NCI-H2107 (cell line): ENCODE results near the gene PRPF40B.
"Not testable (repeated sequence)": the region's sequence is repeated elsewhere in the genome, so short reads cannot be mapped to it uniquely, and the experiment has no call there.

ENCODE experiments used
- DNase-seq: peaks from one replicate; lab custom pipeline; 2025; lab: John Stamatoyannopoulos, UW

PRPF40B gene

DNA sequence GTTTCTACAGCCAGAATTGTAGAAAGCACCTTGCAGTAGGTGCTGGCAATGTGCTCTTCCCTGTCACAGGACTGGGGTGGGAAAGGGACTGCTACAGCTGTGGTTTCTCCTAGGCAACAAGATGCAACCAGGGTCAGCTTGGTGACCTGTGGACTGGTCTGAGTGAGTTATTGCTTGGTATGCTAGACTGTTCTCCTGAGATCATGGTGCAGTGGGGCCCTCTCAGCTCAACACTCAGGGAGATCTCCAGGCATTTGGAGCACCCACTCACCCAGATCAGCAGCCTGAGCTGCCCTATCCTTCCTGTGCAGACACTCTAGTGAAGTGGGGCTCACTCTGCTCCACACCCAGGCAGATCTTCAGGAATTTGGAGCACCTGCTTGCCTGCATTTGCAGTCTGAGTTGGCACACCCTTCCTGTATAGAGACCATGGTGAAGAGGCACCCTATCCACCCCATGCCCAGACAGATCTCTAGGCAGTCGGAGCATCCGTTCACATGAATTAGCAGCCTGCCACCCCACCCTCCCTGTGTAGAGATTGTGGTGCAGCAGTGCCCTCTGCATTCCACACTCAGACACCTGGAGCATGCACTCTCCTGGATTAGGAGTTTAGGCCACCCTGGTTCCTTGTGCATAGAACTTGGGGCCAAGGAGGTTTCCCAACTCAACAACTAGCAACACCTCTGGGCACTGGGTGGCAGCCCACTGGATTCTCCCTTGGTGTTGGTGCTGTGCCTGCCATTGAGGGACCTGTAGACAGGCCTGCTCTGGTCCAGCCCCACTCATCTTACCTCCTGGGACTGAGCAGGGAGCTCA, 14.1 kb upstream of the PRPF40B start:
- DNase-seq = no peak

DNA sequence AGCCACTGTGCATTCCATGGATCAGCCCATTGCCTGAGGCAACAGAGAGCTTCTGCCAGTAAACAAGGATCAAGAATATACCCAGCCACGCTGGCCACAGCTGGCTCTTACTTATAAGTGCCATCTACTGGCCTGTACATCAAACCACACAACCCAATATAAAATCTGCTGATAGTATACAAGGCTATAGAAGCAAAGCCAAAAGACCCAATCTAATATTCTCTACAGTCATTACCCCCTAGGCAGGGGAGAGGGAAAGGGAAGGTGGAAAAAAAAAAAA, 13.5 kb upstream of the PRPF40B start:
- no peak for DNase-seq

DNA sequence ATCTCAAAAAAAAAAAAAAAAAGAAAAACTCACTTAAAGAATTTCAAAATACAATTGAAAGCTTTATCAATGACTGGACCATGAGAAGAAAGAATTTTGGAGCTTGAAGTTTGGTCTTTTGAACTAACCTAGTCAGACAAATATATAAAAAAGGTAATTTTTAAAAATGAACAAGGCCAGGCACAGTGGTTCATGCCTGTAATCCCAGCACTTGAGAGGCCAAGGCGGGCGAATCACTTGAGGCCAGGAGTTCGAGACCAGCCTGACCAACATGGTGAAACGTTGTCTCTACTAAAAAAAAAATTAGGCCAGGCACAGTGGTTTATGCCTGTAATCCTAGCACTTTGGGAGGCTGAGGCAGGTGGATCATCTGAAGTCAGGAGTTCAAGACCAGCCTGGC, 12.6 kb upstream of the PRPF40B start:
- DNase-seq = not testable (repeated sequence)

DNA sequence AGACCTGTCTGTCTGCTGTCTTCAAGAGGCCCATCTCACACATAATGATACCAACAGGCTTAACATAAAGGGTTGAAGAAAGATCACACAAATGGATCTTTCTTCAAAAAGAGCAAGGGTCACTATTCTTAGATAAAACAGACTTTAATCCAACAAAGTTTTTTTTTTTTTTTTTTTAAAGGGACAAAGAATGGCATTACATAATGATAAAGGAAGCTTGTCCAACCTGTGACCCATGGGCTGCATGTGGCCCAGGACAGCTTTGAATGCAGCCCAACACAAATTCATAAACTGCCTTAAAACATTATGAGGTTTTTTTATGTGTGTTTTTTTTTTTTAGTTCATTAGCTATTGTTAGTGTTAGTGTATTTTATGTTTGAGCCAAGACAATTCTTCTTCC, 11.2 kb upstream of the PRPF40B start:
- no peak for DNase-seq

GRCh38 chr12:49615725-49616124, 7.6 kb upstream of the PRPF40B start:
- no peak for DNase-seq

- DNase-seq = no peak
Observed at GRCh38 chr12:49616533-49617219, 6.7 kb upstream of the PRPF40B start.

GRCh38 chr12:49618576-49618975, 4.8 kb upstream of the PRPF40B start:
- no peak for DNase-seq

GRCh38 chr12:49619286-49619685, 4.1 kb upstream of the PRPF40B start:
- no peak for DNase-seq

DNA sequence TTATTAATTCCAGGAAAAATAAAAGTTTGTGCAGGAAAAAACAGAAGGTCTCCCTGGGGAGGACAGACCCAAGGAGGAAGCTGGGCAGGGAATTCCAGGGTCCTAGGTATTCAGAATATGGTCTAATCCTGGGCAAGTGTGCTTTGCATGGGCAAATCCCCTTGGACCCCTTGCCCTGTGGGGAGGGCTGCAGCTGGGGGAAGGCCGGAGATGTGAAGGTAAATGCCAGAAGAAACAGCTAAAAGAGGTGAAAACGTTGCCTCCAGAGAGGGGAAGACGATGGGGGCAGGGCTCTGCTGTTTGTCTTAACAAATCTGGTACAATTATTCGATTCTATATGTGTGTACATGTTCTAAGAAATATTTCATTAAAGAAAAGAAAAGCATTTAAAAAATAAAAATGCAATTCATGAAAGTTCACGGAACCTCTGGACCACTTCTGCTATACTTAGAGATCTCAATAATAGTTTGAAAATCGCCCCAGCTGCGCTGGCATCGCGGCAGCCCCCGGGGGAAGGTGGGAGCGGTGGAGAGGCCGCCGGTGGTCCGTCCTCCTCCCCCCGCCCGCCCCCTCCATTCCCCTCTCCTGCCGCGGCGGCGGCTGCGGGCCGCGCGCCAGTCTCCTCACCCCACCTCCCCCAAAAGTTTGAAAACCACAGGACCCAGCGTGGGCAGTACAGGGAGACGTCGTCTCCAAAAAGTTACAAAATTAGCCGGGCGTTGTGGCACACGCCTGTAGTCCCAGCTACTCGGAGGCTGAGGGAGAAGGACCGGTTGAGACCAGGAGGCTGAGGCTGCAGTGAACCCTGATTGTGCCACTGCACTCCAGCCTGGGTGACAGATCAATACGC, 1.5 kb upstream of the PRPF40B start:
- no peak for DNase-seq

DNA sequence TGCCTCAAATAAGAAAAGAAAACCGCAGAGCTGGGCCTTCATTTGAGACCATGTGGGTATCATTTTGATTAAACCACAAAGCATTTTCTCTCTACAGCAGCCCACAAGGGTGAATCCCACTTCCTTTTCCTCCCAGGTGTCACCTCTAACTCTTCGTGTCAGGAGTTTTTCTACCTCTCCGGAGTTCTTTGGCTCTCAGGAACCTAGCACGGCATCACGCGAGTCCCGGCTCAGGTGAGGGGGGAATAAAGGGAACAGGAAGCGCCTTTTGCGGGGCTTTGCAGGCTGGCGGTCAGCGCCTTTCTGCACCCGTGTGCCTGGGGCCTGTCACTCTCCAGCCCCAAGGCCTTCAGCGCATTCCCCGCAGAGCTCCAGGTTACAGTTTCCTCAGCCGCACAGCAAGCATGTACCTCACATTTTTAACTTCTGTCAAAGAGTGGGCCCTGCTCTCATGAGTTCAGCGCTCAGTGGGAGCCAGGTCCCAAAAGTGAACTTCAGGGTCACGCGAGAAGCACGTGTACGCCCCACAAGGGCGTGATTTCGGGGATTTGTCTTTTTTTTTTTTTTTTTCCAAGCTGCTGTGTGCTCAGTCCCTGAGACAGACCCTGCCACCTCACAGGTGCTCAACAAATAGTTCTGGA, 740 bp upstream of the PRPF40B start:
- DNase-seq = no peak

- no peak for DNase-seq
Observed at GRCh38 chr12:49624921-49625577, 1.7 kb downstream of the PRPF40B start.

DNA sequence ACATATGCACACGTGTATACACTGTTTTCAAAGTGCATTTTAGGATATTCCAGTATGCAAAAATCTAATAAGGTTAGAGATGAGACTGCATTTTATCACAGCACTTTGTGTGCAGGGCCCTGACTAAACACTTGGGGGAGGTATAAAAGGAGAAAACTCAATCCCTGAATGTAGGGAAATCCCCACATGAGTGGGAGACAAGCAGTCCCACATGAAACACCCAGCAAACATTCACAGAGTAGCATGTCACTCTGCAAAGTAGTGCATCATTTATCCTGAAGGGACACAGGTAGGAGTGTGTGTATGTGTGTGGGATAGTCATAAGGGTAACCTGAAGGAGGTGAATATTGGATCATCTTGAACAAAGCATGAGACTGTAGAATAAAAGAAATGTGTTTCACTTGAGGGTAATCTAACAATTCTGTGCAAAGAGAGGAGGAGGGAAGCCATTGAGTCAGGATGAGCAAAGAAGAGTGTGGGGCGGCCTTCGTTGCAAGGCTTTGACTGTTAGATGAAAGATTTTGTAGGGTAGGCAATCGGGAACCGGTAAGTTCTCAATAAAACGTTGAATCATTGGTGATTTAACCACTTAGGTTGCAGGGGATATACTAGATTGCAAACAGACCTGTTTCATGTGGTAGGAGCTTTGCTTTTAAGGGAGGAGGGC, 2.9 kb downstream of the PRPF40B start:
- no peak for DNase-seq

DNA sequence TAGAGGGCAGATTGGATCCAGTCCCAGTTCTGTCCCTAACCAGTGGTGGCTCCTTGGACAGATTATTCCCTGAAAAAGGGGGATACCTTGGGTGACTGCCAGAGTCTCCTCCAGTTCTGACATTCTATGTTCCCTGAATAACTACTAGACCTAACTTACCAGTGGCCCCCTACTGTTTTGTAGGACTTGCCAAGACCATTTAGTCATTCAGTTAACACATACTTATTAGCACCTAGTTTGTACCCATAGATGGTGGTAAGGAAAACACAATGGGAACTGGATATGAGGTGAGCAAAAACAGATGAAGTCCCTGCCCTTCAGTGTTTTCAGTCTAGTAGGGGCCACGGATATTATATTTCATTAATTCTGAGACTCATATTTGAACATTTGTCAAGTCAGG, 3.5 kb downstream of the PRPF40B start:
- DNase-seq = no peak

DNA sequence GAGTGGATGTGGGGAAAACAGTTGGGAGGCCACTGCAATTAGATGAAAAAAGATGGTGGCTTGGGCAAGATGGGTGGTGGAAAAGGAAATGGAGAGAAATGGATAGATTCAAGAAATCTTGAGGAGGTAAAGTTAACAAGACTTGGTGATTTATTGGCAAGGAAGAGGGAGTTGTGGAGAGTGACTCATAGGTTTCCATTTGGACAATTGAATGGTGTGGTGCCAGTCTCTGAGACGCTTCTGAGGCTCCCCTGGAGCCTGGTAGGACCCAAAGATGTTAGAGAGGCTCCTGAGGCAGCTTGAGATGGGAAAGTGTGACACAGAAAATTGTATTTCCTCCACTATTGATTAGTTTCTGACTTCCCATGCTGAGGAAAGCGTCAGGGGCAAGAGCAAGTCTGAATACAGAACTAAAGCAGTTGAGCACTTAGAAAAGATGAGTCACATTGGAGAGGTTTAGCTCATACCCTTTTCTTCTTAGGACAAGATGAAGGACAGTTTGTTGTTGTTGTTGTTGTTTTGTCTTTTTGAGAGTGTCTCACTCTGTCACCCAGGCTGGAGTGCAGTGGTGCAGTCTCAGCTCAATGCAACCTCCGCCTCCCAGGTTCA, 4.5 kb downstream of the PRPF40B start:
- no peak for DNase-seq

- DNase-seq = no peak
Observed at GRCh38 chr12:49631336-49631907, 8.1 kb downstream of the PRPF40B start.

DNA sequence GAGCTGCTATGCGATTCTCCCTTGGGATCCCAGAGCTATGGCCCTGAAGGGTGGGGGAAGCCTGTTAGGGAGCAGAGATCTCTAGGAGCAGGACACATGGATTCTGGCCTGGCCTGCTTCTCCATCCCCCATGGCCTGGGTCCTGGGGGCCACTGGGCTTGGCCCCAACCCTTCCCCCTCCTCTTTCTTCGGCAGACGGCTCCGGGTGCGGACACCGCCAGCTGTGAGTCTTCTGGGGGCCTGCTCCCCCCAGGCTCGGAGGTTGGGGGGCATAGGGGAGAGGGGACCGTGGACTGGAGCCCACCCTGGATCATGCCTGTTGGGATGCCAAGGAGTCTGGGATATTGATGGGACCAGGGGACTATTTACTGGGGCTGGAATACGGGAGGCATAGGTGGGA, 9.0 kb downstream of the PRPF40B start:
- no peak for DNase-seq

DNA sequence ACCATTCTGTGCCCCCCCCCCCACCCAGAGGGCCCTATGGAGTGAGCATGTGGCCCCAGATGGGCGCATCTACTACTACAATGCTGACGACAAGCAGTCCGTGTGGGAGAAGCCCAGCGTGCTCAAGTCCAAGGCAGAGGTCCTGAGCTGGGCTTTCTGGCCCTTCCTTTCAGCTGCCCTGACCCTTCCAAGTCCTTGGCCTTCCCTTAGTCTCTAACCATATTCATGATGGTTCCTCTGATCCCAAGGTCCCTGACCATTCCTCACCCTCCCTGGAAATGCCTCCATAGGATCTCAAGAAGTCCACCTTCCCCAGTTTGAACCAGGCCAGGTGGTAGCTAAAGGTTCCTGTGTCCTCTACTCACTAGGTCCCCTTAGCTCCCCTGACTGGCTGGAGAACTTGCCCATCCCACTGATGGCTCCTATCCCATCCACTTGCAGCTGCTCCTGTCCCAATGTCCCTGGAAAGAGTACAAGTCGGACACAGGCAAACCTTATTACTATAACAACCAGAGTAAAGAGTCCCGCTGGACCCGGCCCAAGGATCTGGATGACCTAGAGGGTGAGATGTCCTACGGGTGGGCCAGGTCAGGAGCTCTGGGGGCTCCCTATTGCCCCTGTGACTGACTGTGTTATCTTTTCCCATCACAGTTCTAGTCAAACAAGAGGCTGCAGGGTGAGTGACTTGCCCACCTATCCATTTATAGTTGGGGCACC, 9.8 kb downstream of the PRPF40B start:
- DNase-seq = no peak

- no peak for DNase-seq
Observed at GRCh38 chr12:49633703-49634345, 10.5 kb downstream of the PRPF40B start.

GRCh38 chr12:49635036-49635435, 11.7 kb downstream of the PRPF40B start:
- no peak for DNase-seq
